HG03108 (cell line): ENCODE results near the gene CAMTA1.

ENCODE experiments used
- ATAC-seq: cut with Tn5 transposase; IDR thresholded peaks from one replicate; pipeline ENCODE4 v1.9.1; 2021; ENCODE audit warnings: moderate library complexity; ENCODE audit not compliant: unreplicated experiment

Gene CAMTA1

GRCh38 chr1:7555391-7556185 is 770.3 kb downstream of the CAMTA1 start:
- no peak for ATAC-seq

- no peak for ATAC-seq
Observed at GRCh38 chr1:7557301-7557891, 772.1 kb downstream of the CAMTA1 start.

GRCh38 chr1:7558041-7558461 is 772.8 kb downstream of the CAMTA1 start:
- no peak for ATAC-seq

GRCh38 chr1:7558481-7558880 is 773.2 kb downstream of the CAMTA1 start:
- no peak for ATAC-seq

GRCh38 chr1:7558921-7559869 is 773.9 kb downstream of the CAMTA1 start:
- no peak for ATAC-seq

- no peak for ATAC-seq
Observed at GRCh38 chr1:7560128-7560527, 774.9 kb downstream of the CAMTA1 start.

GRCh38 chr1:7560601-7561181 is 775.4 kb downstream of the CAMTA1 start:
- ATAC-seq = no peak

- ATAC-seq = no peak
Observed at GRCh38 chr1:7561331-7561921, 776.2 kb downstream of the CAMTA1 start.

GRCh38 chr1:7561936-7562728 is 776.9 kb downstream of the CAMTA1 start:
- ATAC-seq = no peak

GRCh38 chr1:7562729-7563605 is 777.7 kb downstream of the CAMTA1 start:
- ATAC-seq = no peak

GRCh38 chr1:7564137-7564536 is 778.9 kb downstream of the CAMTA1 start:
- ATAC-seq = no peak

- ATAC-seq = no peak
Observed at GRCh38 chr1:7565099-7565750, 780.0 kb downstream of the CAMTA1 start.

GRCh38 chr1:7566417-7567375 is 781.4 kb downstream of the CAMTA1 start:
- ATAC-seq = no peak

GRCh38 chr1:7567376-7567775 is 782.1 kb downstream of the CAMTA1 start:
- no peak for ATAC-seq

GRCh38 chr1:7568053-7568452 is 782.8 kb downstream of the CAMTA1 start:
- no peak for ATAC-seq

- ATAC-seq = no peak
Observed at GRCh38 chr1:7568901-7569524, 783.8 kb downstream of the CAMTA1 start.

- no peak for ATAC-seq
Observed at GRCh38 chr1:7570311-7570710, 785.1 kb downstream of the CAMTA1 start.
